OCI-LY1 (cell line): ENCODE data around the gene SP140.
"Not testable (repeated sequence)": the region's sequence is repeated elsewhere in the genome, so short reads cannot be mapped to it uniquely, and the experiment has no call there.

Source experiments
- EZH2 ChIP-seq: fragments of 200-600 bp; sonication (generic), shearing (Covaris generic); IDR thresholded peaks from 2 replicates; pipeline ENCODE4 v1.8.0; 2017; ENCODE audit warnings: borderline replicate concordance, mixed run types, mild to moderate bottlenecking, antibody characterized with exemption, low read length, moderate library complexity, mixed read lengths
- TF ChIP-seq, protein P1 (sequence below): fragments of 200-600 bp; sonication (generic), shearing (Covaris generic); IDR thresholded peaks from 2 replicates; pipeline ENCODE4 v1.5.1; 2017; ENCODE audit warnings: mild to moderate bottlenecking, antibody characterized with exemption, low read length, moderate library complexity, mixed read lengths

GRCh38 chr2:230341936-230342528, 116.5 kb downstream of the SP140 start:
- TF ChIP-seq, protein P1, sequence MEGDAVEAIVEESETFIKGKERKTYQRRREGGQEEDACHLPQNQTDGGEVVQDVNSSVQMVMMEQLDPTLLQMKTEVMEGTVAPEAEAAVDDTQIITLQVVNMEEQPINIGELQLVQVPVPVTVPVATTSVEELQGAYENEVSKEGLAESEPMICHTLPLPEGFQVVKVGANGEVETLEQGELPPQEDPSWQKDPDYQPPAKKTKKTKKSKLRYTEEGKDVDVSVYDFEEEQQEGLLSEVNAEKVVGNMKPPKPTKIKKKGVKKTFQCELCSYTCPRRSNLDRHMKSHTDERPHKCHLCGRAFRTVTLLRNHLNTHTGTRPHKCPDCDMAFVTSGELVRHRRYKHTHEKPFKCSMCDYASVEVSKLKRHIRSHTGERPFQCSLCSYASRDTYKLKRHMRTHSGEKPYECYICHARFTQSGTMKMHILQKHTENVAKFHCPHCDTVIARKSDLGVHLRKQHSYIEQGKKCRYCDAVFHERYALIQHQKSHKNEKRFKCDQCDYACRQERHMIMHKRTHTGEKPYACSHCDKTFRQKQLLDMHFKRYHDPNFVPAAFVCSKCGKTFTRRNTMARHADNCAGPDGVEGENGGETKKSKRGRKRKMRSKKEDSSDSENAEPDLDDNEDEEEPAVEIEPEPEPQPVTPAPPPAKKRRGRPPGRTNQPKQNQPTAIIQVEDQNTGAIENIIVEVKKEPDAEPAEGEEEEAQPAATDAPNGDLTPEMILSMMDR = not testable (repeated sequence)
- TF ChIP-seq EZH2 = not testable (repeated sequence)
